ENCODE measurements around the gene DNHD1. TPM values are rescaled to one million over a fixed set of nuclear protein-coding genes. Genes with fewer than 3 reads are reported as not detected.
A peak's percentile ranks its signal among the peaks of the same experiment; 100 is the strongest.

Gene DNHD1
- total and polyA plus RNA-seq, 2 of the 13 experiments (the other 11 are each of a cell fraction or from before 2014, with no cell fraction given) = 2.7 to 9.3 TPM

DNA sequence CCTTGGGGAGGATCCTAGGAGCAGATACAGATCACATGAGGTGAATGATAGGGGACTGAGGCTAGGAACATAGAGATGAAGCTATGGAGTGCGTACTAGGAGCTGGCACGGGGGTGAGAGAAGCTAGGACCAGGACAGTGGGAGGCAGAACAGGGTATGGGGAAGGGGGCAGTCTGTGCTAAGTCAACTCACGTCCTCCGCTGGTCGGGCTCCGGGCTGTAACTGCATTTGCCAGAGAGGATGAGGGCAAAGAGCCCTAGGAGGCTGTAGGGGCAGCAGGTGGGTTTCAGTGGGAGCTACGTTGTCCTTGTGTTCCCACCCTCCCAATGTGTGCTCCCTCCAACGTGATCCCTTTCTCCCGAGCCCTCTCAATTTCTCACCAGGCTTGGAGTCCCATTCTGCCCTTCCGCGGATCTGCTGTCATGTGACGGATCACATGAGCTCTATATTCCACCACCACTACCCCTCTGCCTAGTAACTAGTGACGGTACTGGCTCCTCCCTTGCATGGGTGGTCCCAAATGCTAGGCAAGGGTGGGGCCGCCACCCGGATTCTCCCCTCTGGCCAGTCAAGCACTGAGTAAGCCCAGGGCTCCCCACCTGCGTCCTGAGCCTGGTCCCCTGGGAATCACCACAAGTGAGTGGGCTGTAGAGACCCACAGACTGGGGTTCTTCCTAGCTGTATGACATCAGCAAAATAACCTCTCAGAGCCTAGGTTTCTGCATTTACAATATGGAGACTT, 122.1 kb downstream of the DNHD1 start, which contains the start of gene TPP1 (continued):
- TF ChIP-seq ZNF451 (CRISPR knock-in tag; IDR thresholded peaks at IDR 0.05) (no peak), NR2F2 (IDR thresholded peaks at IDR 0.05; ENCODE audit: borderline replicate concordance, low read depth) (peak; percentile 32; the same call in 1 of the 2 replicates), TSC22D2 (CRISPR knock-in tag; IDR thresholded peaks at IDR 0.05; ENCODE audit: borderline replicate concordance) (0 out of 2 replicates have a peak, but pooled peaks have one; percentile 23), KLF9 (CRISPR knock-in tag; IDR thresholded peaks at IDR 0.05; ENCODE audit: low read depth) (no peak), YEATS4 (CRISPR knock-in tag; IDR thresholded peaks at IDR 0.05; ENCODE audit: borderline replicate concordance) (peak; percentile 65), SP1 (IDR thresholded peaks at IDR 0.05) (no peak), SP1 (CRISPR knock-in tag; IDR thresholded peaks at IDR 0.05) (peak; percentile 87), XRCC5 (optimal IDR thresholded peaks at IDR 0.05; ENCODE audit: low read length) (peak; percentile 59), MIXL1 (CRISPR knock-in tag; IDR thresholded peaks at IDR 0.05) (0 out of 2 replicates have a peak, but pooled peaks have one; percentile 32), THAP11 (CRISPR knock-in tag; IDR thresholded peaks at IDR 0.05) (peak; percentile 45; the same call in 1 of the 2 replicates), YEATS2 (CRISPR knock-in tag; IDR thresholded peaks at IDR 0.05; ENCODE audit: borderline replicate concordance) (peak; percentile 78; the same call in 1 of the 2 replicates), KDM5A (IDR thresholded peaks at IDR 0.05; ENCODE audit: borderline replicate concordance, low read length) (peak; percentile 92), JARID2 (CRISPR knock-in tag; IDR thresholded peaks at IDR 0.05; ENCODE audit: insufficient replicate concordance) (no peak), MBD4 (IDR thresholded peaks at IDR 0.05; ENCODE audit: borderline replicate concordance, low read length) (no peak), ZMYM4 (CRISPR knock-in tag; IDR thresholded peaks at IDR 0.05) (peak; percentile 36; the same call in 1 of the 2 replicates), PPARG (CRISPR knock-in tag; conservative IDR thresholded peaks at IDR 0.05) (0 out of 2 replicates have a peak, but pooled peaks have one; percentile 13), TBX2 (CRISPR knock-in tag; IDR thresholded peaks at IDR 0.05; ENCODE audit: borderline replicate concordance) (peak; percentile 100), NFE2L1 (CRISPR knock-in tag; IDR thresholded peaks at IDR 0.05; ENCODE audit: borderline replicate concordance) (0 out of 2 replicates have a peak, but pooled peaks have one; percentile 68), MED1 (CRISPR knock-in tag; IDR thresholded peaks at IDR 0.05) (peak; percentile 45; the same call in 1 of the 2 replicates)
- TF ChIP-seq, protein P1, sequence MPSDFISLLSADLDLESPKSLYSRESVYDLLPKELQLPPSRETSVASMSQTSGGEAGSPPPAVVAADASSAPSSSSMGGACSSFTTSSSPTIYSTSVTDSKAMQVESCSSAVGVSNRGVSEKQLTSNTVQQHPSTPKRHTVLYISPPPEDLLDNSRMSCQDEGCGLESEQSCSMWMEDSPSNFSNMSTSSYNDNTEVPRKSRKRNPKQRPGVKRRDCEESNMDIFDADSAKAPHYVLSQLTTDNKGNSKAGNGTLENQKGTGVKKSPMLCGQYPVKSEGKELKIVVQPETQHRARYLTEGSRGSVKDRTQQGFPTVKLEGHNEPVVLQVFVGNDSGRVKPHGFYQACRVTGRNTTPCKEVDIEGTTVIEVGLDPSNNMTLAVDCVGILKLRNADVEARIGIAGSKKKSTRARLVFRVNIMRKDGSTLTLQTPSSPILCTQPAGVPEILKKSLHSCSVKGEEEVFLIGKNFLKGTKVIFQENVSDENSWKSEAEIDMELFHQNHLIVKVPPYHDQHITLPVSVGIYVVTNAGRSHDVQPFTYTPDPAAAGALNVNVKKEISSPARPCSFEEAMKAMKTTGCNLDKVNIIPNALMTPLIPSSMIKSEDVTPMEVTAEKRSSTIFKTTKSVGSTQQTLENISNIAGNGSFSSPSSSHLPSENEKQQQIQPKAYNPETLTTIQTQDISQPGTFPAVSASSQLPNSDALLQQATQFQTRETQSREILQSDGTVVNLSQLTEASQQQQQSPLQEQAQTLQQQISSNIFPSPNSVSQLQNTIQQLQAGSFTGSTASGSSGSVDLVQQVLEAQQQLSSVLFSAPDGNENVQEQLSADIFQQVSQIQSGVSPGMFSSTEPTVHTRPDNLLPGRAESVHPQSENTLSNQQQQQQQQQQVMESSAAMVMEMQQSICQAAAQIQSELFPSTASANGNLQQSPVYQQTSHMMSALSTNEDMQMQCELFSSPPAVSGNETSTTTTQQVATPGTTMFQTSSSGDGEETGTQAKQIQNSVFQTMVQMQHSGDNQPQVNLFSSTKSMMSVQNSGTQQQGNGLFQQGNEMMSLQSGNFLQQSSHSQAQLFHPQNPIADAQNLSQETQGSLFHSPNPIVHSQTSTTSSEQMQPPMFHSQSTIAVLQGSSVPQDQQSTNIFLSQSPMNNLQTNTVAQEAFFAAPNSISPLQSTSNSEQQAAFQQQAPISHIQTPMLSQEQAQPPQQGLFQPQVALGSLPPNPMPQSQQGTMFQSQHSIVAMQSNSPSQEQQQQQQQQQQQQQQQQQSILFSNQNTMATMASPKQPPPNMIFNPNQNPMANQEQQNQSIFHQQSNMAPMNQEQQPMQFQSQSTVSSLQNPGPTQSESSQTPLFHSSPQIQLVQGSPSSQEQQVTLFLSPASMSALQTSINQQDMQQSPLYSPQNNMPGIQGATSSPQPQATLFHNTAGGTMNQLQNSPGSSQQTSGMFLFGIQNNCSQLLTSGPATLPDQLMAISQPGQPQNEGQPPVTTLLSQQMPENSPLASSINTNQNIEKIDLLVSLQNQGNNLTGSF (CRISPR knock-in tag; IDR thresholded peaks at IDR 0.05) = no peak
- TF ChIP-seq, protein P2, sequence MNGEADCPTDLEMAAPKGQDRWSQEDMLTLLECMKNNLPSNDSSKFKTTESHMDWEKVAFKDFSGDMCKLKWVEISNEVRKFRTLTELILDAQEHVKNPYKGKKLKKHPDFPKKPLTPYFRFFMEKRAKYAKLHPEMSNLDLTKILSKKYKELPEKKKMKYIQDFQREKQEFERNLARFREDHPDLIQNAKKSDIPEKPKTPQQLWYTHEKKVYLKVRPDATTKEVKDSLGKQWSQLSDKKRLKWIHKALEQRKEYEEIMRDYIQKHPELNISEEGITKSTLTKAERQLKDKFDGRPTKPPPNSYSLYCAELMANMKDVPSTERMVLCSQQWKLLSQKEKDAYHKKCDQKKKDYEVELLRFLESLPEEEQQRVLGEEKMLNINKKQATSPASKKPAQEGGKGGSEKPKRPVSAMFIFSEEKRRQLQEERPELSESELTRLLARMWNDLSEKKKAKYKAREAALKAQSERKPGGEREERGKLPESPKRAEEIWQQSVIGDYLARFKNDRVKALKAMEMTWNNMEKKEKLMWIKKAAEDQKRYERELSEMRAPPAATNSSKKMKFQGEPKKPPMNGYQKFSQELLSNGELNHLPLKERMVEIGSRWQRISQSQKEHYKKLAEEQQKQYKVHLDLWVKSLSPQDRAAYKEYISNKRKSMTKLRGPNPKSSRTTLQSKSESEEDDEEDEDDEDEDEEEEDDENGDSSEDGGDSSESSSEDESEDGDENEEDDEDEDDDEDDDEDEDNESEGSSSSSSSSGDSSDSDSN (CRISPR knock-in tag; IDR thresholded peaks at IDR 0.05) = peak; percentile 5; the same call in 1 of the 2 replicates
- TF ChIP-seq, protein P3, sequence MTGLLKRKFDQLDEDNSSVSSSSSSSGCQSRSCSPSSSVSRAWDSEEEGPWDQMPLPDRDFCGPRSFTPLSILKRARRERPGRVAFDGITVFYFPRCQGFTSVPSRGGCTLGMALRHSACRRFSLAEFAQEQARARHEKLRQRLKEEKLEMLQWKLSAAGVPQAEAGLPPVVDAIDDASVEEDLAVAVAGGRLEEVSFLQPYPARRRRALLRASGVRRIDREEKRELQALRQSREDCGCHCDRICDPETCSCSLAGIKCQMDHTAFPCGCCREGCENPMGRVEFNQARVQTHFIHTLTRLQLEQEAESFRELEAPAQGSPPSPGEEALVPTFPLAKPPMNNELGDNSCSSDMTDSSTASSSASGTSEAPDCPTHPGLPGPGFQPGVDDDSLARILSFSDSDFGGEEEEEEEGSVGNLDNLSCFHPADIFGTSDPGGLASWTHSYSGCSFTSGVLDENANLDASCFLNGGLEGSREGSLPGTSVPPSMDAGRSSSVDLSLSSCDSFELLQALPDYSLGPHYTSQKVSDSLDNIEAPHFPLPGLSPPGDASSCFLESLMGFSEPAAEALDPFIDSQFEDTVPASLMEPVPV (CRISPR knock-in tag; IDR thresholded peaks at IDR 0.05) = no peak

All from HepG2 (cell line).